ENCODE measurements around the gene TWF2. TPM values are rescaled to one million over a fixed set of nuclear protein-coding genes. Genes with fewer than 3 reads are reported as not detected.

The TWF2 gene
- total and polyA plus RNA-seq, 9 of the 15 experiments (the other 6 are each of a cell fraction or from before 2014, with no cell fraction given): 0.11 to 61.9 (median 29.7) TPM

DNA sequence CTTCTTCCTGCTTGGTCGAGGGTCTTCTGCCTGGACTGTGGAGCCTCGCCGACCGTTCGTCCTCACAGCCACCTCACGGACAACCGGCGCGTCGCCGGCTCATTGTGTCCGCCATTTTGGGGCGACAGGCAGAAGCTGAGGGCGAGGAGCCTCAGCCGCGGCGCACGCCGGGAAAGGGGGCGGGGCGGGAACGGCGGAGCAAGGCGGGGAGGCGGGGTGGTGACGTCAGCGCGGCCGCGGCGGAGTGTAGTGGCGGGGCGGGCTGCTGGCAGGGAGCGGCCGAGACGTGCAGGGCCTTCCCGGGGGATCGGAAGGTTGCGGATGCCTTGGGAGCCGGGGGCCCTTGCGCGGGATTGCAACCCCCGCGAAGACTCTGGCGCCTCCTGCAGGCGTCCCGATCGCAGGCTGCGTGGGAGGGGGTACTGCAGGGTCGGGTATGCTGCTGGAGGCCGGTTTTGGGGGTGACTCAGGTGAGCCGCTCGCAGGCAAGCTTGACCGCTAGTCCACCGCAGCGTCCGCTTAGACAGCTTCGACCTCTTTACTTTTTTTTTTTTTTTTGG lies 39.6 kb upstream of the TWF2 start, which contains the start of gene WDR82 (continued):
- TF ChIP-seq, protein P1, sequence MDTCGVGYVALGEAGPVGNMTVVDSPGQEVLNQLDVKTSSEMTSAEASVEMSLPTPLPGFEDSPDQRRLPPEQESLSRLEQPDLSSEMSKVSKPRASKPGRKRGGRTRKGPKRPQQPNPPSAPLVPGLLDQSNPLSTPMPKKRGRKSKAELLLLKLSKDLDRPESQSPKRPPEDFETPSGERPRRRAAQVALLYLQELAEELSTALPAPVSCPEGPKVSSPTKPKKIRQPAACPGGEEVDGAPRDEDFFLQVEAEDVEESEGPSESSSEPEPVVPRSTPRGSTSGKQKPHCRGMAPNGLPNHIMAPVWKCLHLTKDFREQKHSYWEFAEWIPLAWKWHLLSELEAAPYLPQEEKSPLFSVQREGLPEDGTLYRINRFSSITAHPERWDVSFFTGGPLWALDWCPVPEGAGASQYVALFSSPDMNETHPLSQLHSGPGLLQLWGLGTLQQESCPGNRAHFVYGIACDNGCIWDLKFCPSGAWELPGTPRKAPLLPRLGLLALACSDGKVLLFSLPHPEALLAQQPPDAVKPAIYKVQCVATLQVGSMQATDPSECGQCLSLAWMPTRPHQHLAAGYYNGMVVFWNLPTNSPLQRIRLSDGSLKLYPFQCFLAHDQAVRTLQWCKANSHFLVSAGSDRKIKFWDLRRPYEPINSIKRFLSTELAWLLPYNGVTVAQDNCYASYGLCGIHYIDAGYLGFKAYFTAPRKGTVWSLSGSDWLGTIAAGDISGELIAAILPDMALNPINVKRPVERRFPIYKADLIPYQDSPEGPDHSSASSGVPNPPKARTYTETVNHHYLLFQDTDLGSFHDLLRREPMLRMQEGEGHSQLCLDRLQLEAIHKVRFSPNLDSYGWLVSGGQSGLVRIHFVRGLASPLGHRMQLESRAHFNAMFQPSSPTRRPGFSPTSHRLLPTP (IDR thresholded peaks at IDR 0.05; ENCODE audit: borderline replicate concordance, extremely low read depth, insufficient read length): peak; percentile 43
- TF ChIP-seq NCOA1 (IDR thresholded peaks at IDR 0.05; ENCODE audit: low read depth): no peak
- peak; percentile 37 for TF ChIP-seq FIP1L1 (IDR thresholded peaks at IDR 0.05; ENCODE audit: low read depth, low read length, poor library complexity, severe bottlenecking)
- TF ChIP-seq, protein P2, sequence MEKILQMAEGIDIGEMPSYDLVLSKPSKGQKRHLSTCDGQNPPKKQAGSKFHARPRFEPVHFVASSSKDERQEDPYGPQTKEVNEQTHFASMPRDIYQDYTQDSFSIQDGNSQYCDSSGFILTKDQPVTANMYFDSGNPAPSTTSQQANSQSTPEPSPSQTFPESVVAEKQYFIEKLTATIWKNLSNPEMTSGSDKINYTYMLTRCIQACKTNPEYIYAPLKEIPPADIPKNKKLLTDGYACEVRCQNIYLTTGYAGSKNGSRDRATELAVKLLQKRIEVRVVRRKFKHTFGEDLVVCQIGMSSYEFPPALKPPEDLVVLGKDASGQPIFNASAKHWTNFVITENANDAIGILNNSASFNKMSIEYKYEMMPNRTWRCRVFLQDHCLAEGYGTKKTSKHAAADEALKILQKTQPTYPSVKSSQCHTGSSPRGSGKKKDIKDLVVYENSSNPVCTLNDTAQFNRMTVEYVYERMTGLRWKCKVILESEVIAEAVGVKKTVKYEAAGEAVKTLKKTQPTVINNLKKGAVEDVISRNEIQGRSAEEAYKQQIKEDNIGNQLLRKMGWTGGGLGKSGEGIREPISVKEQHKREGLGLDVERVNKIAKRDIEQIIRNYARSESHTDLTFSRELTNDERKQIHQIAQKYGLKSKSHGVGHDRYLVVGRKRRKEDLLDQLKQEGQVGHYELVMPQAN (IDR thresholded peaks at IDR 0.05; ENCODE audit: borderline replicate concordance): no peak
- TF ChIP-seq, protein P3, sequence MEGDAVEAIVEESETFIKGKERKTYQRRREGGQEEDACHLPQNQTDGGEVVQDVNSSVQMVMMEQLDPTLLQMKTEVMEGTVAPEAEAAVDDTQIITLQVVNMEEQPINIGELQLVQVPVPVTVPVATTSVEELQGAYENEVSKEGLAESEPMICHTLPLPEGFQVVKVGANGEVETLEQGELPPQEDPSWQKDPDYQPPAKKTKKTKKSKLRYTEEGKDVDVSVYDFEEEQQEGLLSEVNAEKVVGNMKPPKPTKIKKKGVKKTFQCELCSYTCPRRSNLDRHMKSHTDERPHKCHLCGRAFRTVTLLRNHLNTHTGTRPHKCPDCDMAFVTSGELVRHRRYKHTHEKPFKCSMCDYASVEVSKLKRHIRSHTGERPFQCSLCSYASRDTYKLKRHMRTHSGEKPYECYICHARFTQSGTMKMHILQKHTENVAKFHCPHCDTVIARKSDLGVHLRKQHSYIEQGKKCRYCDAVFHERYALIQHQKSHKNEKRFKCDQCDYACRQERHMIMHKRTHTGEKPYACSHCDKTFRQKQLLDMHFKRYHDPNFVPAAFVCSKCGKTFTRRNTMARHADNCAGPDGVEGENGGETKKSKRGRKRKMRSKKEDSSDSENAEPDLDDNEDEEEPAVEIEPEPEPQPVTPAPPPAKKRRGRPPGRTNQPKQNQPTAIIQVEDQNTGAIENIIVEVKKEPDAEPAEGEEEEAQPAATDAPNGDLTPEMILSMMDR (IDR thresholded peaks at IDR 0.05 in 2 of 3, conservative IDR thresholded peaks at IDR 0.05 in 1 of 3; ENCODE audit: insufficient read depth in 2 of 3, low read depth in 1 of 3, low read length in 3 of 3): peak; percentile 42 to 54 (median 52); a peak in 4 of 6 replicates
- 0 out of 2 replicates have a peak, but pooled peaks have one; percentile 23 for TF ChIP-seq RNF2 (IDR thresholded peaks at IDR 0.05)
- TF ChIP-seq PTRF (tag; IDR thresholded peaks at IDR 0.05): no peak
- peak; percentile 92 for TF ChIP-seq POLR2AphosphoS5 (IDR thresholded peaks at IDR 0.05; ENCODE audit: control insufficient read depth, insufficient read depth, low read depth, low read length)
- TF ChIP-seq PML (IDR thresholded peaks at IDR 0.05; ENCODE audit: low read length): peak; percentile 62; the same call in 1 of the 2 replicates
- TF ChIP-seq EGR1 (conservative IDR thresholded peaks at IDR 0.05): peak; percentile 89
- TF ChIP-seq ZNF57 (CRISPR knock-in tag; IDR thresholded peaks at IDR 0.05): no peak
- no peak for TF ChIP-seq ZNF24 (IDR thresholded peaks at IDR 0.05)
- peak; percentile 24; the same call in 1 of the 2 replicates for TF ChIP-seq RB1 (IDR thresholded peaks at IDR 0.05; ENCODE audit: low read depth)
- TF ChIP-seq, protein P4, sequence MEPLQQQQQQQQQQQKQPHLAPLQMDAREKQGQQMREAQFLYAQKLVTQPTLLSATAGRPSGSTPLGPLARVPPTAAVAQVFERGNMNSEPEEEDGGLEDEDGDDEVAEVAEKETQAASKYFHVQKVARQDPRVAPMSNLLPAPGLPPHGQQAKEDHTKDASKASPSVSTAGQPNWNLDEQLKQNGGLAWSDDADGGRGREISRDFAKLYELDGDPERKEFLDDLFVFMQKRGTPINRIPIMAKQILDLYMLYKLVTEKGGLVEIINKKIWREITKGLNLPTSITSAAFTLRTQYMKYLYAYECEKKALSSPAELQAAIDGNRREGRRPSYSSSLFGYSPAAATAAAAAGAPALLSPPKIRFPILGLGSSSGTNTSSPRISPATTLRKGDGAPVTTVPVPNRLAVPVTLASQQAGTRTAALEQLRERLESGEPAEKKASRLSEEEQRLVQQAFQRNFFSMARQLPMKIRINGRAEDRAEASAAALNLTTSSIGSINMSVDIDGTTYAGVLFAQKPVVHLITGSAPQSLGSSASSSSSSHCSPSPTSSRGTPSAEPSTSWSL (CRISPR knock-in tag; IDR thresholded peaks at IDR 0.05; ENCODE audit: borderline replicate concordance): no peak
- TF ChIP-seq CBX1 (IDR thresholded peaks at IDR 0.05; ENCODE audit: low read depth): no peak
- TF ChIP-seq YY1 (IDR thresholded peaks at IDR 0.05; ENCODE audit: borderline replicate concordance in 1 of 3, control insufficient read depth in 1 of 3, extremely low read depth in 1 of 3, insufficient read depth in 3 of 3, insufficient read length in 1 of 3, insufficient replicate concordance in 2 of 3, low read depth in 1 of 3, low read length in 2 of 3): peak; percentile 79 to 95 (median 94)
- TF ChIP-seq MCM5 (IDR thresholded peaks at IDR 0.05; ENCODE audit: low read depth): no peak
- TF ChIP-seq ZNF445 (CRISPR knock-in tag; IDR thresholded peaks at IDR 0.05; ENCODE audit: low read depth): no peak
- TF ChIP-seq TAF1 (IDR thresholded peaks at IDR 0.05; ENCODE audit: control insufficient read depth, extremely low read depth, insufficient read depth, low read length, severe bottlenecking): peak; percentile 97

All from K562 (cell line).